Neural cell (in vitro differentiated cells): Measurements from ENCODE around the gene TFPI. TPM values are rescaled to one million over a fixed set of nuclear protein-coding genes. Genes with fewer than 3 reads are reported as not detected.

Experiments
- H2AFZ ChIP-seq: fragments of 200-600, 300-800 bp; sonication (generic), shearing (Covaris generic); 2 replicates; pipeline ENCODE4 v1.6.0; 2014; ENCODE audit warnings: low read depth, mild to moderate bottlenecking, antibody characterized with exemption, low read length, moderate library complexity
- H3F3A ChIP-seq: fragments of 200-600 bp; shearing (Covaris generic); 2 replicates; pipeline ENCODE4 v1.6.1; 2016; ENCODE audit warnings: mild to moderate bottlenecking, moderate library complexity, mixed read lengths, antibody characterized with exemption, low read length; ENCODE audit not compliant: insufficient read depth, poor library complexity, severe bottlenecking
- H3K27ac ChIP-seq: fragments of 200-600, 300-800 bp; sonication (generic), shearing (Covaris generic); 2 replicates; pipeline ENCODE4 v1.5.1; 2014; ENCODE audit warnings: mild to moderate bottlenecking, low read length, moderate library complexity
- H3K27me3 ChIP-seq: fragments of 300-800, 200-600 bp; sonication (generic), shearing (Covaris generic); 2 replicates; pipeline ENCODE4 v1.6.0; 2014; ENCODE audit warnings: mild to moderate bottlenecking, low read depth, low read length, moderate library complexity; ENCODE audit not compliant: insufficient read depth
- H3K36me3 ChIP-seq: fragments of 300-800, 200-600 bp; sonication (generic), shearing (Covaris generic); 2 replicates; pipeline ENCODE4 v1.5.1; 2014; ENCODE audit warnings: mild to moderate bottlenecking, antibody characterized with exemption, low read length, moderate library complexity; ENCODE audit not compliant: insufficient read depth
- H3K4me2 ChIP-seq: fragments of 300-800, 200-600 bp; sonication (generic), shearing (Covaris generic); 2 replicates; pipeline ENCODE4 v1.6.0; 2014; ENCODE audit warnings: mild to moderate bottlenecking, low read length
- H3K4me3 ChIP-seq: fragments of 300-800, 200-600 bp; sonication (generic), shearing (Covaris generic); 2 replicates; pipeline ENCODE4 v1.5.1; 2014; ENCODE audit warnings: mild to moderate bottlenecking, low read length, moderate library complexity
- H3K79me2 ChIP-seq: fragments of 200-600 bp; shearing (Covaris generic); replicated peaks from 2 replicates; pipeline ENCODE4 v1.6.0; 2014; ENCODE audit warnings: mild to moderate bottlenecking, low read length, moderate library complexity; ENCODE audit not compliant: insufficient read depth
- H3K9ac ChIP-seq: fragments of 300-800, 200-600 bp; sonication (generic), shearing (Covaris generic); 2 replicates; pipeline ENCODE4 v1.6.1; 2016; ENCODE audit warnings: mild to moderate bottlenecking, low read length, mixed read lengths
- H3K9me2 ChIP-seq: fragments of 200-600 bp; shearing (Covaris generic); 2 replicates; pipeline ENCODE4 v1.6.1; 2016; ENCODE audit warnings: mild to moderate bottlenecking, low read length, mixed read lengths; ENCODE audit not compliant: insufficient read depth
- H3K9me3 ChIP-seq: fragments of 200-600, 300-800 bp; sonication (generic), shearing (Covaris generic); 2 replicates; pipeline ENCODE4 v1.6.1; 2016; ENCODE audit warnings: mild to moderate bottlenecking, mixed run types, low read length, moderate library complexity, mixed read lengths
- H4K20me1 ChIP-seq: fragments of 200-600 bp; shearing (Covaris generic); 2 replicates; pipeline ENCODE4 v1.6.1; 2016; ENCODE audit warnings: mild to moderate bottlenecking, mixed run types; ENCODE audit not compliant: insufficient read depth
- CTCF ChIP-seq: fragments of 450-650 bp; IDR thresholded peaks from 2 replicates; pipeline ENCODE4 v1.5.1; 2014; ENCODE audit warnings: antibody characterized with exemption, mild to moderate bottlenecking, moderate library complexity; ENCODE audit not compliant: poor library complexity, severe bottlenecking
- EP300 ChIP-seq: fragments of 450-650 bp; conservative IDR thresholded peaks from 2 replicates; pipeline ENCODE4 v1.6.1; 2014; ENCODE audit warnings: antibody characterized with exemption, mild to moderate bottlenecking, moderate library complexity; ENCODE audit not compliant: poor library complexity, severe bottlenecking
- EZH2 ChIP-seq: fragments of 200-600, 300-800 bp; shearing (Covaris generic), sonication (generic); IDR thresholded peaks from 2 replicates; pipeline ENCODE4 v1.6.1; 2014; ENCODE audit warnings: antibody characterized with exemption, low read length, borderline replicate concordance, mild to moderate bottlenecking; ENCODE audit not compliant: insufficient read depth, poor library complexity, severe bottlenecking
- MXI1 ChIP-seq: fragments of 450-650 bp; conservative IDR thresholded peaks from 2 replicates; pipeline ENCODE4 v1.6.1; 2014; ENCODE audit warnings: antibody characterized with exemption, mild to moderate bottlenecking; ENCODE audit not compliant: poor library complexity, severe bottlenecking
- POLR2AphosphoS5 ChIP-seq: IDR thresholded peaks from 2 replicates; pipeline ENCODE4 v1.6.1; 2012
- RAD21 ChIP-seq: fragments of 450-650 bp; conservative IDR thresholded peaks from 2 replicates; pipeline ENCODE4 v1.6.1; 2014; ENCODE audit warnings: antibody characterized with exemption, mild to moderate bottlenecking, moderate library complexity
- REST ChIP-seq: IDR thresholded peaks from 2 replicates; pipeline ENCODE4 v1.6.1; 2012; ENCODE audit warnings: borderline replicate concordance
- SMC3 ChIP-seq: fragments of 450-650 bp; conservative IDR thresholded peaks from 2 replicates; pipeline ENCODE4 v1.6.1; 2014; ENCODE audit warnings: antibody characterized with exemption, mild to moderate bottlenecking, moderate library complexity; ENCODE audit not compliant: poor library complexity
- TAF1 ChIP-seq: IDR thresholded peaks from 2 replicates; pipeline ENCODE4 v1.6.1; 2012; ENCODE audit warnings: low read depth
- polyA plus RNA-seq: library from polyadenylated mRNA; depleted of rRNA; stranded (reverse); fragments of >200 nt; gene quantifications from 2 replicates; pipeline ENCODE4 v1.2.3, GENCODE V29; 2014

The TFPI gene
- polyA plus RNA-seq, 1 donor from 2014 or later = 0.51 TPM

GRCh38 chr2:187485523-187485922 is 68.7 kb downstream of the TFPI start:
- H4K20me1 ChIP-seq = no peaks in the 10 kb centered on the region
- H3K36me3 ChIP-seq = no peaks in the 10 kb centered on the region
- H3K9me3 ChIP-seq = no peaks in the 10 kb centered on the region
- H2AFZ ChIP-seq = no peak overlapping the region
- H3F3A ChIP-seq = no peaks in the 10 kb centered on the region
- H3K9ac ChIP-seq = no peak overlapping the region
- no peaks in the 10 kb centered on the region for H3K9me2 ChIP-seq
- no peak overlapping the region for H3K4me2 ChIP-seq
- no peak for TF ChIP-seq MXI1
- no peak for TF ChIP-seq REST
- TF ChIP-seq POLR2AphosphoS5 = no peak
- no peak for TF ChIP-seq TAF1
- H3K4me3 ChIP-seq = no peak overlapping the region
- no peaks in the 10 kb centered on the region for H3K27me3 ChIP-seq
- H3K79me2 ChIP-seq = no peaks in the 10 kb centered on the region
- H3K27ac ChIP-seq = no peak overlapping the region

- no peak for TF ChIP-seq MXI1
- TF ChIP-seq EZH2 = no peak
- TF ChIP-seq SMC3 = no peak
- TF ChIP-seq TAF1 = no peak
- TF ChIP-seq CTCF = no peak
- TF ChIP-seq RAD21 = no peak
- TF ChIP-seq REST = no peak
- TF ChIP-seq EP300 = no peak
- no peak for TF ChIP-seq POLR2AphosphoS5
- no peaks in the 10 kb centered on the region for H3K79me2 ChIP-seq
- no peak overlapping the region for H3K4me3 ChIP-seq
- no peak overlapping the region for H3K9ac ChIP-seq
- no peaks in the 10 kb centered on the region for H3K36me3 ChIP-seq
- H3K27ac ChIP-seq = no peak overlapping the region
- H3F3A ChIP-seq = no peaks in the 10 kb centered on the region
- H3K27me3 ChIP-seq = no peaks in the 10 kb centered on the region
- H4K20me1 ChIP-seq = no peaks in the 10 kb centered on the region
- no peak overlapping the region for H3K4me2 ChIP-seq
- no peaks in the 10 kb centered on the region for H3K9me3 ChIP-seq
- H3K9me2 ChIP-seq = no peaks in the 10 kb centered on the region
- H2AFZ ChIP-seq = no peak overlapping the region
These were observed 70.7 kb downstream of the TFPI start for GRCh38 chr2:187483537-187483936.
